ENCODE measurements around the gene NTM.

NTM gene

GRCh38 chr11:132093536-132094259 is 723.3 kb downstream of the NTM start:
- peak; percentile 36 to 70 (median 56) for DNase-seq

DNA sequence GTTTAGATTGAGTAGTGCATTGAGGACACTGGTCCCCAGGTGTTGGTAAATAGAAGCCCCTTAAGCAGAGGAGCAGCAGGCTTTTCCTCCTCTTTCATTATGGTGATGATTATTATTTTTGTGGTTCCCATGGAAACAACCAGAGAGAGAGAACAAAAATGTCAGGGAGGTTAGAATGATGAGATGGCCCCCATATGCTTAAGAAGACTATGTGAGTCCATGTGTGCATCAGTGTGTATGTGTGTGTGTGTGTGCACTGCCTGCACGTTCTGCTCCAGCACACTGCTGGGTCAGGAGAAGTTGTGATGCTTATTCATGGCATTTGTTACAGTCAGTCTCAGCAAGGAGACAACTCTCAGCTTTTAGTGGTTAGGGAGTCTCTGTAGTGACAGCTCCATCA is 724.2 kb downstream of the NTM start:
- no peak for DNase-seq

DNA sequence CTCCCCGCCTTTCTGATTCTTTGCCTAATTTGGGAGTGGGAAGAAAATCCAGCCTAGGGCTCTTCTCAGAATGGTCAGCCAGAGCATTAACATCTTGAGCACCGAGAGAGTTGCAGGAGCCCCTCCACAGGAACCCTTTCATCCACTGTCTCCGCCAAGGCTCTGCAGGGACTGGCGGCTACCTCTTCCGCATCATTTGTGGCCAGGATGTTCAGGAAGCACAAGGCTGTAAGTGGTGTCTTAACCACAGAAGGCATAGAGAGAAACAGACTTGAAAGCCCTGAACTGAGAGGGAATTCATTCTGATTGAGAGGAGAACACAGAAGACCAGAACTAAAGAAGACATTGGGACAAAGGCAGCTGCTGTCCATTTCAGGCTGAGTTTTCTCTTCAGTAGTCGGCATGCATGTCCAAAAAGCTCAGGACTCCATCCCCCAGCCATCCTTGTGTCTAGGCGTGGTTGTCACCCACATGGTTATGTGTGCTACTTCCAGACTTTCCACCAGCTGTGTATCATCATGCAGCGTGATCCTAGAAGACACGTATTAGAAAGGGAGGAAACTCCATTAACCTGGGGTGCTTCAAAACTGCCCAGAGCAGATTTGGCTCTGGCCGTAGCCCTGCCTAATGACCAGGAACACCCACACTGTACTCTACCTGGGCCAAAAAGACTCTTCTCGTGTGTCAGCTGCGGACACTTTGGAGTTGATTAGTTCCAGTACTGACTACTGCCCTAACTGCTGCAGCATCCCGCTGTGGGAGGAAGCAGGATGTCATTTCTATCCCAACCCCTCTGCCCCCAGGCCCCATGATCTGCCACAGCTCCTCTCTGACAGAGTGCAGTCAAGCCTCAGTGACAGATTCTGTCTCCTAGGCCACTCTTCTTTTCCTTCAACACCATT is 725.1 kb downstream of the NTM start:
- DNase-seq, result peak in 1 of 4 experiments; percentile 18

DNA sequence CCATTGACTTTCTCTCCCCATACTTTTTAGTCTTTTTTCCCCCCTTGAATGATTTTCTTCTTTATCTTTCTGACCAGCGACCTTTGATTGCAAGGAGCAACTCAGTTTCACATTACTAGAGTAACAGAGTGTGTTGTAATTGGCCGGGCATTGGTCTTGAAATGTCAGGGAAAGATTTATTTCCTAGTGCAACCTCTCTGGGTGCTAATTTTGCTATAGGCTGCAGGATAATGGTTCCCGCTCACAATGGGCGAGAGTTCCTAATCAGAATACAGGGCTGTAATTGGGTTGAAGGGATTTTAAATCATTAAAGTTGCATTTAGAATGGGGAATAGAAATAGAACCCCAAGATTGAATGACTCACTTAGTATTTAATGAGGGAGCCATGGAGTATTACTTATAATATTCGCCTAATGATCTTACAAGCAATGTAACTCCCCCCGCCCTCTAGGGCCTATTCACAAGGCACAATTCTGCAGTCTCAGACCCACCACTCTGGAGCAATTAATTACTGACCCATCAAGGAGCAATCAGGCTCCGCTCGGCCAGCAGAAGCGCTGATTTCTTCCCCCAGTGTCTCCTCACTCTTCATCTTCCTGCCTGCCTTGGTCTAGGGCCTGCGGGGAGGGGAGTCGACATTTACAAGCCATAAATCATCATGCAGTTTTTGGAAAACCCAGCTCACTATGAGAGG is 725.9 kb downstream of the NTM start:
- no peak for DNase-seq

- peak; percentile 63 to 73 (median 70) for DNase-seq
Measured at GRCh38 chr11:132099692-132100091, 729.3 kb downstream of the NTM start.

DNA sequence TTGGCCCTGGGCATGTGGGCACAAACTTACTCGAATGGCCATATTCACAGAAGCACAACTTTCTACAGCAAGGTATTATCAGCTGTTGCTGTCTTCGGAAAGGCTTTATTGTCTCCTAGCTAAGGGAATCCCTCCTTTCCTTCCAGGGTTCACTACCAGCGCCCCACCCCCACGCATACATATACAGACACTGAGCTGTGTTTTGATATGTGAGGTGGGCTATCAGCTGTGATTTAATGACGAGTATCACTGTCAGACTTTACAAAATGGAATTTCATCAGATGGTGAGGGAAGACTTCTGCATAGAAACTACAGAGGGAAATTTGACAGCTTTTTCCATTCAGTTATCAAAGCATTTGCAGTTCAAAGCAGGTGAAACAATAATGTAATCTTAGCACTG is 730.2 kb downstream of the NTM start:
- no peak for DNase-seq

GRCh38 chr11:132101881-132102280 is 731.5 kb downstream of the NTM start:
- DNase-seq, result no peak

DNA sequence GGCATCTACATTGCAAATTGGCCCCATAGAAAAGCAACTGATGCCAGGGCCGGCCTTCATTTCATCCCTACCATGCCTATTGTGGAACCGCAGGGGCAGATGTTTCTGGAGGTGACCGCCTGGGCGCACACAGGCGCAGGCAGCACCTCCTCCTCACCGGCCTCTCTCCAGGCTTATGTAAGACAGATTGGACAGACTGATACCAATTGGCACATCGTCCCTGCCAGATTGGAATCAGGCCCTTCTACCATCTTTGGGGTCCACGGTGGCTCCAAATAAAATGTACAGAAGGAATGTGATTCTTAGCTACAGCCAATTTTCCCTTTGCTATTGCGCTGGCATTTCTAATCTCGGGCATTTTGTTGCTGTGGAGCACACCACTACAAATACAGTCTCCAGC is 732.6 kb downstream of the NTM start:
- DNase-seq, result no peak

- no peak for DNase-seq
Measured at GRCh38 chr11:132106096-132106982, 735.9 kb downstream of the NTM start.

DNA sequence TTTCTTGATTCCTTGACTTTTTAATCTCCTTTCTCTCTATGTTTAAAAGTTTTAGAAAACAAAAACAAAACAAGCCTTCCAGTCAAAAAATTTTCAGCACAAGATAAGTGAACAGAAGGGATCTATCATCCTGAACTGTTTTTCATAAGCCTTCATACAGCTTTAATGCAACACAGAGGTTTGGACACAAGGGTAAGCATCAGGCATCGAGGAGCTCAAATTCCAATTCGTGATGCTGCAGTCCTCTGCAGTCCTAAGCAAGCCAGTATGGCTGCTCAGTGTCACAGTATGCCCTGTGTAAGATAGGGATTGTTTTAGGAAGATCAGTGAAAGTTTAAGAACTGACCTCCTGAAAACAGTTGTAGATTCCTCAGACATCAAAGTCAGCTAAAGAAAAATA is 740.9 kb downstream of the NTM start:
- DNase-seq, result no peak

GRCh38 chr11:132111838-132112237 is 741.4 kb downstream of the NTM start:
- DNase-seq, result peak in 1 of 4 experiments; percentile 16

GRCh38 chr11:132112846-132113245 is 742.4 kb downstream of the NTM start:
- DNase-seq, result no peak

DNA sequence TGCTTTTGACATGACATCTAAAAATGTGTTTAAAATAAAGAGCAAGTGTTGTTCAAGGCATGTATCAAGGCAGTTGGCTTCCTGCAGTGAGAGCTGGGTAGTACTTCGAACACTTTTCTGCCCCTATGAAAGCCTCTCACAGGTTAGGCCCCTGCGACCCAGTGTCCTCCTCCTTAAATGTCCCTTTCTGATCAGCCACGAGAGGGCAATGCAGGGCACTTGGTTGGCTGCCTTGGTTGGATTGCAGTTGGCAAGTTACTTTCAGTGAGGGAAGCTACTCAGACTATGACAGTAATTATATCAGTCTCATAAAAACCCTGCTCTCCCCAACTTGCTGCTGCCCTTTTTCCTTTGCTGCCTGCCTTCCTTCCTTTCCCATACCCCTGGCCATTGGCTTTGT is 743.8 kb downstream of the NTM start:
- peak; percentile 39 to 65 (median 53) for DNase-seq

DNA sequence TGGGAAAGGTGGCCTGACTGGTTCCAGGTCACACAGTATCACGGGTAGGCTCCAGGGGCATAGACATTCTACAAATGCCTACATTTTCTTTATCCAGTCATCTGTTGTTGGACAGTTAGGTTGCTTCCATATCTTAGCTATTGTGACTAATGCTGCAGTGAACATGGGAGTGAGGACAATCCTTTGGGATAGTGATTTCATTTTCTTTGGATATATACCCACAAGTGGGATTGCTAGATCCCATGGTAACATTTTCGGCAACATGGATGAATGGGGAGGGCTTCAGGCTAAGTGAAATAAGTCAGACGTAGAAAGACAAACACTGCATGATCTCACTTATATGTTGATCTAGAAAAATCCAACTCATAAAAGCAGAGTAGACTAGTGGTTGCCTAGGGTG is 744.3 kb downstream of the NTM start:
- DNase-seq, result no peak

DNA sequence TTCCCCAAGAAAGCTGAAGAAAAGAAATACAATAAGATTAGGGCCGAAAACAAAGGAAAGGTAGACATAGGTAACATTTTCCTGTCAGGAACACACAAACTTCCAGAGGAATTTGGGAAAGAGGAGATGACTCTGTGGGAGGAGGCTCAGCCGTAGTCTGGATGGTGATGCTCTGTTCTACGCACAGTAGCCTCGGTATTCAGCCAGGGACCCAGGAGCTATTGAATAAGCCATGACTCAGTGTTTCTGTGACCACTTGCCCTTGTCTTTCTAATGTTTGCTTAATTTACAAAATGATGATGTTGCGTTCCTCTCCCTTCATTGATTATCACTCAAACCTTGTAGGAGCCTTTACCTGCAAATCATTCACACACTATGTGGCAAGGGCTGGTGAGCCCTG is 745.0 kb downstream of the NTM start:
- no peak for DNase-seq

- no peak for DNase-seq
Measured at GRCh38 chr11:132116516-132116915, 746.1 kb downstream of the NTM start.

DNA sequence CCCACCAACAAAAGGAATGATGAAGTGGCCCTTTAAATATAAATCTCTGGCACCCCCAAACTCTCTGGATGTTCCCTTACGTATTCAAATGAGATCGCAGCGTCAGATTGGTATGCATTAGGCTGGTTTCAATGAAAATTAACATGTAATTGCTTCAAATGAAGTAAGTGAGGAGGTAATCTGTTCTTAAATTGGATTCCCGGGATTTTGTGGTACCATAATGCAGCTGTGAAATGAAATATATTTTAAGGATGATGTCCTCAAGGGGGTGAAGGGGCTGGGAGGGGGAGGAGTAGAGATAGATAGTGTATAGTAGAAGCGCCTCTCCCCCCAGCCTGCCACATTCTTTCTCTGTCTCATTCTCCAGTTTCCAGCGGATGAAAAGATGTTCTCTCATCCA is 748.2 kb downstream of the NTM start:
- no peak for DNase-seq

DNA sequence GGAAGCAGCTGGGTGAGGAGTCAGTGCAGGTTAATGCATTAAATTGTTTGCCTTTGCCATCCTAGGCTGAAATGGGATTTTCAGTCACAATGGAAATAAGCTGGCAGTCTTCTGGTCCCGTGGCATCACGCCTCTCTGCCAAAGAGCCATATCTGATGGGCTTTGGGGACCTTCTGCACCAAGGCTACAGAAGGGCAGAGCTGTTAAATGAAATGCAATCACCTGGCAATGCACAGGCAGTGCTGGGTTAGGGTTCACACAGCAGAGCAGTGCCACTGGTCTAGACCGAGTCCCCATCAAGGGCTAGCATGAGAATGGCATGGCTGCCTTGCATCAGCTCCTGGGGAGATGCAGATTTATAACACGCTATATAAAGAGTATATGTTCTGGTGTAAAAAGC is 749.2 kb downstream of the NTM start:
- DNase-seq, result no peak

GRCh38 chr11:132122735-132123134 is 752.3 kb downstream of the NTM start:
- DNase-seq, result no peak

GRCh38 chr11:132123449-132123848 is 753.0 kb downstream of the NTM start:
- no peak for DNase-seq

- DNase-seq, result peak in 1 of 4 experiments; percentile 8
Measured at GRCh38 chr11:132123854-132124835, 753.7 kb downstream of the NTM start.

Data from suppressor macrophage (primary cell).